Measurements from ENCODE around the gene NPAS3.

Gene NPAS3

GRCh38 chr14:33573301-33573880 is 634.7 kb downstream of the NPAS3 start:
- no peak overlapping the region for H3K4me3 ChIP-seq (ENCODE audit: low read depth, low read length)
- no peak for DNase-seq (ENCODE audit: low read depth)
- TF ChIP-seq CTCF (IDR thresholded peaks at IDR 0.05; ENCODE audit: insufficient read depth, low read depth, low read length, missing control alignments) = no peak

- no peak overlapping the region for H3K4me3 ChIP-seq (ENCODE audit: low read depth, low read length)
- no peak for DNase-seq (ENCODE audit: low read depth)
- TF ChIP-seq CTCF (IDR thresholded peaks at IDR 0.05; ENCODE audit: insufficient read depth, low read depth, low read length, missing control alignments) = no peak
Observed at GRCh38 chr14:33576014-33576413, 637.3 kb downstream of the NPAS3 start.

- DNase-seq (ENCODE audit: low read depth) = no peak
- no peak for TF ChIP-seq CTCF (IDR thresholded peaks at IDR 0.05; ENCODE audit: insufficient read depth, low read depth, low read length, missing control alignments)
- no peak overlapping the region for H3K4me3 ChIP-seq (ENCODE audit: low read depth, low read length)
Observed at GRCh38 chr14:33578461-33579216, 640.0 kb downstream of the NPAS3 start.

GRCh38 chr14:33580231-33580749 is 641.6 kb downstream of the NPAS3 start:
- no peak overlapping the region for H3K4me3 ChIP-seq (ENCODE audit: low read depth, low read length)
- no peak for TF ChIP-seq CTCF (IDR thresholded peaks at IDR 0.05; ENCODE audit: insufficient read depth, low read depth, low read length, missing control alignments)
- DNase-seq (ENCODE audit: low read depth) = no peak

- no peak for DNase-seq (ENCODE audit: low read depth)
- H3K4me3 ChIP-seq (ENCODE audit: low read depth, low read length) = no peak overlapping the region
- no peak for TF ChIP-seq CTCF (IDR thresholded peaks at IDR 0.05; ENCODE audit: insufficient read depth, low read depth, low read length, missing control alignments)
Observed at GRCh38 chr14:33580841-33581240, 642.2 kb downstream of the NPAS3 start.

GRCh38 chr14:33584697-33585096 is 646.0 kb downstream of the NPAS3 start:
- DNase-seq (ENCODE audit: low read depth) = no peak
- TF ChIP-seq CTCF (IDR thresholded peaks at IDR 0.05; ENCODE audit: insufficient read depth, low read depth, low read length, missing control alignments) = no peak
- H3K4me3 ChIP-seq (ENCODE audit: low read depth, low read length) = no peak overlapping the region
